Ramos (cell line): ENCODE data around the gene FBXW5.

Source experiments
- in situ Hi-C: fragments of 300-500 bp; cut with MboI; formaldehyde crosslinking; loops from one replicate; pipeline ENCODE4 v1.14.3; 2022; ENCODE audit warnings: low sequenced_read_pairs; ENCODE audit not compliant: unreplicated experiment

Gene FBXW5

DNA sequence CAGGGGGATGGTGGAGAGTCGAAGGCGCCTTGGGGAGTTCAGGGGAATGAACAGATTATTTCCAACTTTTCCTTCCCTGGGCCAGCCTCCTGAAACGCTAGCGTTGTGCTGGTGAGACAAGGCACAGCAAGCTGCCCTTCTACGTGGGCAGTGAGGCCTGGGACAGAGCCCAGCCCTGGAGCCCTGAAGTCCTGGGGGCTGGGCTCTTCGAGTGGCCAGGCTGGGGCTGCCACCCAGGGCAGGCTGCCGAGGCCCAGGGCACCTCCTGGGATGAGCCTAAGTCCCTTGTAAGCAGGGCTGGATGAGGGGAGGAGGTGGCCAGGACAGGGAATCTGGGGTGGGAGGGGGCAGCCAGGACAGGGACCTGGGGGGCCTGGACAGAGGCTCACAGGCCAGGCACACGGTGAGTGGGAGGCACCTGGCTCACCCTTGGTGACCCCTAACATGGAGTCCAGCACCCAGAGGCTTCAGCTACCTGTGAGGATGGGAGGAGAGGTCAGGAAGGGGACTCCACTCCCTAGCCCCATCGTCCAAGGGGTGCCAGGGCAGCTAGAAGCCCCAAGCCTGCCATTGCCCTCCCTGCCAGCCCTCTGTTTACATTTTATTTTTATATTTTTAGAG, 6.2 kb upstream of the FBXW5 start:
- in situ Hi-C loops, result loop anchor here (5.0 kb wide), 1 partner anchor 77 kb away; the partner anchor contains the start of gene ABCA2

DNA sequence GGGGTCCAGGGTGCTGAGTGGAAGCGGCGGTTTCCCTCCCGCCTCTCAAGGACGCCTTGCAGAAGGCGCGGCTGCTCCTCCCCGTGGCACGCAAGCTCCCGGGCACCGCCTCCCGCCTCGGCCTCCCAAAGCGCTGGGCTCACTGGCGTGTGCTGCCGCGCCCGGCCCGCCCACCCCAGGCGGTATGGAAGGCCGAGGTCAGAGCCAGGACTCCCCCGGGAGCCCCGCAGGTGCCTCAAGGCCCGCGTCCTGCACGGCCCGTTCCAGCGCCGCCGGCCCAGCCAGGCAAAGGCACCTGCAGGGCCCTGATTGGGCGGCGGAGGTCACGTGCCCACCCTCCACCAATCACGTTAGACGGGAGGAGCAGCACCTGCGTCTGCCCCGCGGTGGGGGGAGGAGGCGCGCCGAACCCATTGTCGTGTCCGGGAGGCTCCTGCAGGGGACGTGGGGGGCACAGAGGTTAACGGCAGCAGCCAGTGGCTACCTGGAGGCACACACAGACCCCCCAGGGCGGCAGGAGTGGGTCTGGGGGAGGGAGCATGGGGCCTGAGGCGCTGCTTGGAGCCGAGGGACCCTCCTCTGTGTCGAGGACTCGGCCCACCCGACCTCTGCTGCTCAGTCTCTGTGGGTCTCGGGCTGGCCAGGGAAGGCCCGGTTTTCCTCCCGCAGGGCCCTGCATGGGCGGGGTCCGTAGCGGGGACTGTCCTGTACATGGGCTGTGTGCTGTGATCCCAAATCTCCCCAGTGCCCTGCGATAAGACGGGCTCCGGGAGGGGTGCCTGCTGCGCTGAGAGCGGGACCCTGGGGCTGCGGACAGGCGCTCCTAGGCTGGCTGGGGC, 5.5 kb upstream of the FBXW5 start:
- in situ Hi-C loops, result loop anchor here (5.0 kb wide), 1 partner anchor 77 kb away; the partner anchor contains the start of gene ABCA2

DNA sequence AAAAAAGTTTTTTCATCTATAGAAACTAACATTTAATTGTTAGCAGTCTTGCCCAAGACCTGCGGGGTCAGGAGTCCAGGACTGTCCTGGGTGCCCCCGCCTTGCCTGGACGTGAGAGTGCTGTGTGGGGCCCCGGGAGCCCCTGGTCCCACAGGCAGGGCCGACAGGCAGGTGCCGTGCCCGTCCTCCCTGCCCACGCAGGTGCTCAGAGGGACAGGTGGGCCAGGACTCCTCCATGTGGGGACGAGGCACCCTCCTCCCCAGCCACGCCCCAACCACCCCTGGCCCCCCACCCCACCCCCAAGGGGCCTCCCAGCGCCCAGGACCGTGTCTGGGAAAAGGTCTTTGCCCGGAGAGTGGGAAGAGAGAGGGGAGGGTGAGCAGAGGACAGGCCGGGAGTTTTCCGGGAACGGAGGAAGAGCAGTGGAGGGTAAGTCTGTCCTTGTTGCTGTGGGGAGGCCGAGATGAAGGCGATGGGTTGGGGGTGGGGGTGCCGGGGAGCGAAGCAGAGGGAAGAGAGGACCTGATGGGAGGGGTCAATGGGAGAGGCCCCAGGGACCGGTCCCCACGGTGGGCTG, 4.8 kb upstream of the FBXW5 start:
- in situ Hi-C loops, result no loop called here

- in situ Hi-C loops, result no loop called here
Measured at GRCh38 chr9:136947955-136948510, 3.5 kb upstream of the FBXW5 start.

DNA sequence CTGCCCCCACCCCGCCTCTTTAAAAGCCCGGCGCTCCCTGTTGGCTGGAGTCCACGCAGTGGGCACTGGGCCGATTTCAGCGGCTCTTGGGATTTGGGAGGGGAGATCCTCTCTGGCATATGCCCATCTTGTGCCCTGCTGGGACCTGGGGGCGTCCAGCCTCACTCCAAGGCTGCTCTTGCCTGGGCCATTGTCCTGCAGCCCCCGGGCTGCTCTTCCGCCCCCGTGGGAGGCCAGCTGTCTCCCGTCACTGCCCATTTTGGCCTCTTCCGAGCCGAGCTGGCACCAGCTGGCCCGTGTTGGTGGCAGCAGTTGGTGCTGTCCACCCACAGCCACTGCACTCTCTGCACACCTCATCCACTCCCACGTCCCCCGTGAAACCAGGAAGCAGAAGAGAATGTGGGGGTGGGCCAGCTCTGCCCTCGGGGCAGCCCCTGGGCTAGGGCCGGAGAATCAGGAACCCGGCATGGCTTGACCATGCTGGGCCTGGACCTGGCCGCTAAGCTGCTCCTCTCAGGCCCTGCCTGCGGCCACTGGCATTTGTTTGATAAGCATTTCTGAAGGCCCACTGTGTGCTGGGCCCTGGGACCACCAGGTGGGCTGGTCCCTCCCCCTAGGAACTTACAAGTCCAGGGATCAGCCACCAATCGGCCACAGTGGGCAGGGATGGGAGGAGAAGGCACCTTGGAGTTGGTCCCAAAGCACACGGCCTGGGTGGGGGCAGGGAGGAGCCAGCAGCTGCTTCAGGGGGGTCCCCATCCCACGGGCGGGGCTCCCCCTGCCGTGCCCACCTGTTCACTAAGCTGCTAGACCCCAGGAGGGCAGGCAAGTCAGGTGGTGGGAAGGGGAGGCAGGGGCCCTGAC, 2.7 kb upstream of the FBXW5 start:
- in situ Hi-C loops, result no loop called here

GRCh38 chr9:136946228-136947027, 1.9 kb upstream of the FBXW5 start:
- in situ Hi-C loops, result no loop called here

GRCh38 chr9:136945333-136946227, 1.0 kb upstream of the FBXW5 start:
- in situ Hi-C loops, result no loop called here

DNA sequence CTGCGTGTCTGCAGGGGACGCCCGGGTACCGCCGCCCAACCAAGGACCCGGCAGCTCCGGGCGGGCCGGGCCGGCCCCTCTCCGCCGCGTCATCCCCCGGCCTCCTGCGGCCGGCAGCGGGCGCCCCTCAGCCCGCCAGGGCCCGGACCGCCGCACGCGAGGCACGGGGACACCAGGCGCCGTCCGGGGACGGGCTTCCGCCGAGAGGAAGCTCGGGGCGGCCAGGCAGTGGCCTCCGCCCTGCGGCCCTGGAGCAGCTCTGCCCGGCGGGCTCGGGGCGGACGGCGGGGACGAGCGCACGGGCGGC, 373 bp downstream of the FBXW5 start:
- in situ Hi-C loops, result no loop called here

DNA sequence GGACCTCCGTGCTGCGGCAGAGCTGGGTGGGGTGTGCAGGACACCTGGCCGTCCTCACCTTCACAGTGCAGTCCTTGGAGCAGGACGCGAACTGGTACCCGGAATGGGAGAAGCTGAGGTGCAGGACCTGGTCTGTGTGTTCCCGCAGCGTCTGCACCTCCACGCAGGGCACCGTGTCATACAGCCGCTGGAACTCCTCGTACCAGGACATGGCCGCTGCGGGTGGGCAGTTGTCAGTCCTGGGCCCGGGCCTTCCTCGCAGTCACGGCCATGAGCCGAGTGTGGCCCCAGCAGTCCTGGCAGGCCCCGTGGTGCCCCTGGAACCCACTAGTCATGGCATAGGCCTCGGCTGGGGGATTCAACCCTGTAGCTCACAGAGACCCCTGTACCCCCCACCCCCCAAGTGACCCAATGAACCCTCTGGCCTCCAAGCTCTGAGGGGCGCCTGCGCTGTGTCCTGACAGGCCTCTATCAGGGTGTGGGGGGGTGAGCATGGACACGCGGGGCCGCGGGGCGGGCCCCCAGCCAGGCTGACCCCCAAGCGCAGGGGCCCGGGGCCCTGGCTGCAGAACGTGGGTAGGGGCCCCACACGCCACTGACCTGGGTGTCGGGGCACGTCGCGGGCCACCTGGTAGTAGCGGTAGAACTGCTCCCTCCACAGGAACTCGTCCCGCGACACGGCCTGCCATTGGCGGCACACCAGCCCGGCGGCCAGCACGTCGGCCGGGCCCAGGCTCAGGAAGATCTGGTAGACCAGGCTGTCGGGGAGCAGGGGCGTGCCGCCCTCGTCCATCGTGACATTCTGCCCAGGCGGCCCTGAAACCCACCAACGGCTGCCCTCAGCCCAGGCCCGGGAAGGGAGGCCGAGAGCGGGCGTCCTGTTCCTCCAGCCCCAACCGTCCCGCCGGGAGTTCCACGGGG, 987 bp downstream of the FBXW5 start:
- in situ Hi-C loops, result no loop called here

- in situ Hi-C loops, result no loop called here
Measured at GRCh38 chr9:136942881-136943230, 1.7 kb downstream of the FBXW5 start.

- in situ Hi-C loops, result no loop called here
Measured at GRCh38 chr9:136942112-136942880, 2.2 kb downstream of the FBXW5 start.

DNA sequence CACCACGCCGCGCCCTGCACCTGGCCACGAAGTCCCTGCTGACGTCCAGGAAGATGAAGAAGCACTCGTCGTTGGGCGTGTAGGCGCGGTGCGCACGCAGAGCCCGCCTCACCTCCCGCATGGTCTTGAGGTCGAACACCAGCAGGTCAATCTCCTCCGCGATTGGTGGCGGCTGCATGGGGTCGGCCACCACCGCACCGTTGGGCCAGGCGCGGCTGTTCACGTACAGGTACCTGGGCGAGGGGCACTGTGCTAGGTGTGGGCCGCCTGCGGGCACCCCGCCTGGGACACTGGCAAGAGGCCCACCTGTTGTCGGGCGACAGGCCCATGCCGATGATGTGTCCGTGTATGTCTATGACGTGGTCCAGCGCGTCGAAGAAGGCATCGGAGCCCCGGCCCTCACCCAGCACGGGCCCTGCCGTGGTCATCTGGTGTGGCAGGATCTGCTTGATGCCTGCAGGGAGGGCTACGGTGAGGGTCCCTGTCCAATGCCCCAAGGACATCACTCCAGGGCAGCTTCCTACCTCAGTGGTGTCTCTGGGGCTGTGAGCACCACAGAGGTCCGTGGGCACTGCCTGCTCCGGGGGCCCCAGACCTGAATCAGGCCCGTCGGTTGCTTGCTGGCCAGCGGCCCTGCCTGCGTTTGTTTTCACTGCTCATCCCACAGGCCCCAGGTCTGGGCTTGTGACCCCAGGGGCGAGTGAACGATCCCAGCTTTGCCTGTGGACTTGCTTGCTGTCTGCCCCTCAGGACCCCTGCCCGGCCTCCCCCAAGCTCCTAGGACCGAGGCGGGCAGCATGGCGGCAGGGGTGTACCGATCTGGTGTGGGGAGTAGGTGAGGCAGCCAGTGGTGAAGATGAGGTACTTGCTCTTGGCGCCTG, 3.1 kb downstream of the FBXW5 start:
- in situ Hi-C loops, result no loop called here

GRCh38 chr9:136940526-136941230, 3.9 kb downstream of the FBXW5 start:
- in situ Hi-C loops, result no loop called here

DNA sequence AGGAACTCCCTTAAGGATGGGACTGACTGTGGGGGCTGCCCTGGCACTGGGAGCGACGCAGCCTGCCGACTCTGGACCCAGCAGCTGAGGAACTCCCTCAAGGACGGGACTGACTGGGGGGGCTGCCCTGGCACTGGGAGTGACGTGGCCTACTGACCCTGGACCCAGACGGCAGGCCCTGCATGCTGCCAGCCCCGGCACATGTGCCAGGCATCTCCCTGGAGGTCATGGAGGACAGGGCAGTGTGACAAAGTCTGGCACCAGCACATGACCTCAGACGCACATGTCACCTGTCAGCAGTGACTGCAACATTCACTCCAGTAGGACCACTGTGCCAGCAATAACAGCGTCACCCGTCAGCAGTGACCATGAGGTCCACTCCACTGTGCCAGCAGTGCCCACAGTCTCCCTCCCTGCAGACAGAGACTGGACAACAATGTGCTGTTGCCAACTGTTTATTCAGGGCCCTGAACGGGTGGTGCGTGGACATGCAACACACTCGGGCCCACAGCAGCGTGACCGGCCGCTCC, 4.5 kb downstream of the FBXW5 start:
- in situ Hi-C loops, result no loop called here

DNA sequence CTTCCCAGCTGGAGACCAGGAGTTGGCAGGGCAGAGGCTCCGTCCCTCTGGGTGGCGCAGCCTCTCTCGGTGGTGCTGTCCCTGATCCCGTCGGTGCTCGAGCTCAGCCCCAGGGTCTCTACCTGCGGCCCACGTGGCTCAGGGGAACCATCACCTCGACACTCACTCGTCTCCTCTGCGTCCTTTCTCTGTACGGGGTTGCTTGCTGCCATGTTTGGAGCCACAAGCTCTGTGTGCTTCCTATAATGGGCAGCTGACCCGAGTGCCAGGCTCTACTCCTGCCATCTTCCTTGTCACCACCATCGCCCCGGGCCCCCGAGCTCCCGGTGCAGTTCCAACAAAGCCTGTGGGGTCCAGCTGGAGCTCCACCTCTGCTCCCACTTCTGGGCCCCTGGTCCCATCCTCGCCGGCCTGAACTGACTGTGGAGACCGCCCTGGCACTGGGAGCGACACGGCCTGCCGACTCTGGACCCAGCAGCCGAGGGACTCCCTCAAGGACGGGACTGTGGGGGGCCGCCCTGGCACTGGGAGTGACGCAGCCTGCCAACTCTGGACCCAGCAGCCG, 5.0 kb downstream of the FBXW5 start:
- in situ Hi-C loops, result no loop called here
